ENCODE results near the gene ACADSB.

ACADSB gene

GRCh38 chr10:122995936-122996335, 12.9 kb upstream of the ACADSB start:
- H2AFZ ChIP-seq (ENCODE audit: low read length) = no peak overlapping the region
- no peak overlapping the region for H3K9ac ChIP-seq (ENCODE audit: low read length)
- H3K4me2 ChIP-seq (ENCODE audit: low read length) = no peak overlapping the region
- peaks cover 67% of the 10 kb centered on the region for H3K36me3 ChIP-seq (ENCODE audit: insufficient read depth, low read length)
- peaks cover 17% of the 10 kb centered on the region for H3K79me2 ChIP-seq (ENCODE audit: insufficient read depth, low read length)
- no peaks in the 10 kb centered on the region for H3K9me3 ChIP-seq (ENCODE audit: low read length)
- no peak for TF ChIP-seq CTCF (IDR thresholded peaks at IDR 0.05; ENCODE audit: low read length)
- no peaks in the 10 kb centered on the region for H3K9me2 ChIP-seq (ENCODE audit: low read depth, low read length)
- no peak overlapping the region for H3K4me3 ChIP-seq (ENCODE audit: low read depth, low read length, poor library complexity, severe bottlenecking)
- no peaks in the 10 kb centered on the region; the same call in 1 of the 2 replicates for H3F3A ChIP-seq (ENCODE audit: insufficient read depth, low read length)
- H3K27me3 ChIP-seq (ENCODE audit: insufficient read depth, low read length) = no peaks in the 10 kb centered on the region
- H3K27ac ChIP-seq (ENCODE audit: low read depth, low read length, poor library complexity, severe bottlenecking) = no peak overlapping the region
- H3K4me1 ChIP-seq (ENCODE audit: insufficient read depth, low read length, severe bottlenecking) = peaks cover 3% of the 10 kb centered on the region
- no peaks in the 10 kb centered on the region for H4K20me1 ChIP-seq (ENCODE audit: insufficient read depth, low read length)

DNA sequence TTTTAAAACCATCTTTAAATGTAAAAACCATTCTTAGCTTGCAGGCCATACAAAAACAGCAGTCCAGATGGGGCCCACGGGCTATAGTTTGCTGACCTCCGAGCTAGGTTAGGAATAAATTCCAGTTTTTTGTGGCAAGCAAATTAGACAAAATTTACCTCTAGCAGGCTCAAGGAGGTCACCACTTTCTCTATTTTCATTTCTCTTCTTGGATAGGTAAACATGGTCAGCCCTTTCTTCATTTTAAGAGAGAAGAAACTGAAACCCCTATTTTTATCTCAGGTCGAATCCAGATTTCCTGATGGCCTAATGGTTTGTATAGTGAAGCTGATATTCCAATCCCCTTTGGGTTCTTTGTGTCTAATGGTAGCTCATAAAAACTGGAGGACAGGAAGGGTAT, 10.9 kb upstream of the ACADSB start:
- no peaks in the 10 kb centered on the region for H4K20me1 ChIP-seq (ENCODE audit: insufficient read depth, low read length)
- H3K4me3 ChIP-seq (ENCODE audit: low read depth, low read length, poor library complexity, severe bottlenecking) = no peak overlapping the region
- peaks cover 3% of the 10 kb centered on the region for H3K4me1 ChIP-seq (ENCODE audit: insufficient read depth, low read length, severe bottlenecking)
- no peaks in the 10 kb centered on the region for H3K9me2 ChIP-seq (ENCODE audit: low read depth, low read length)
- no peaks in the 10 kb centered on the region for H3K27me3 ChIP-seq (ENCODE audit: insufficient read depth, low read length)
- H3F3A ChIP-seq (ENCODE audit: insufficient read depth, low read length) = no peaks in the 10 kb centered on the region
- no peak overlapping the region for H3K9ac ChIP-seq (ENCODE audit: low read length)
- no peaks in the 10 kb centered on the region for H3K9me3 ChIP-seq (ENCODE audit: low read length)
- H3K4me2 ChIP-seq (ENCODE audit: low read length) = no peak overlapping the region
- H3K36me3 ChIP-seq (ENCODE audit: insufficient read depth, low read length) = peaks cover 64% of the 10 kb centered on the region
- no peak overlapping the region for H2AFZ ChIP-seq (ENCODE audit: low read length)
- H3K79me2 ChIP-seq (ENCODE audit: insufficient read depth, low read length) = peaks cover 30% of the 10 kb centered on the region
- TF ChIP-seq CTCF (IDR thresholded peaks at IDR 0.05; ENCODE audit: low read length) = no peak
- no peak for TF ChIP-seq EZH2 (IDR thresholded peaks at IDR 0.05; ENCODE audit: borderline replicate concordance, low read length)
- H3K27ac ChIP-seq (ENCODE audit: low read depth, low read length, poor library complexity, severe bottlenecking) = no peak overlapping the region

DNA sequence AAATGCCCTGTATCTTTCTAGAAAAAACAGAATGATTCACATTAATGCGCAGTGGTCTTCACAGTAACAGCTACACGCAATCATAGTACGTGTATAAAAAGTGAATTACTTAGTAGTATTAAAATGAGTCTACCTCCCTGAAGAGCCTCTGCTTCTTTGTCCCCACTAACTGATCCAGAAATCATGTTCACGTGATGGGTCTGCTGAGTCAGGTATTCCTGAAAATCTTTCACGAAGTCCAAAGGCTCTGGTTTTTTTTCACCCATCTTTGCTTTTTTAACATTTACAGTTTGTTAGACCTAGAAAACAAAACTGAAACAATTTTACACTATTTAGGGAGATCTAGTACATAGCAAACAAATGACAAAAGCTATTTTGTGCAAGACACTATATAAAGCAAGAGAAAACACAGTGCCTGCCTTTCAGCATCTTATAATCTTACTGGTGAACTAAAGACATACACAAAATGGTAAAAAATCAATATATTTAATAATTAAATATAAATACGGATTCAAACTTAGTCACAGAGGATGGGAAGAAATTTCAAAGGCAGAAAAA, 10.4 kb upstream of the ACADSB start:
- H3K4me3 ChIP-seq (ENCODE audit: low read depth, low read length, poor library complexity, severe bottlenecking) = no peak overlapping the region
- H3K79me2 ChIP-seq (ENCODE audit: insufficient read depth, low read length) = peaks cover 35% of the 10 kb centered on the region

More for the DNA sequence above, 10.4 kb upstream of the ACADSB start:
- Histone ChIP-seq H4K20me1 (ENCODE audit: insufficient read depth, low read length) (no peaks in the 10 kb centered on the region), H3K4me1 (ENCODE audit: insufficient read depth, low read length, severe bottlenecking) (peaks cover 3% of the 10 kb centered on the region), H2AFZ (ENCODE audit: low read length) (no peak overlapping the region), H3K4me2 (ENCODE audit: low read length) (no peak overlapping the region), H3K36me3 (ENCODE audit: insufficient read depth, low read length) (peaks cover 64% of the 10 kb centered on the region), H3K9me2 (ENCODE audit: low read depth, low read length) (no peaks in the 10 kb centered on the region), H3K9me3 (ENCODE audit: low read length) (no peaks in the 10 kb centered on the region), H3K27ac (ENCODE audit: low read depth, low read length, poor library complexity, severe bottlenecking) (no peak overlapping the region), H3K9ac (ENCODE audit: low read length) (no peak overlapping the region), H3K27me3 (ENCODE audit: insufficient read depth, low read length) (no peaks in the 10 kb centered on the region), H3F3A (ENCODE audit: insufficient read depth, low read length) (no peaks in the 10 kb centered on the region)
- TF ChIP-seq CTCF (IDR thresholded peaks at IDR 0.05; ENCODE audit: low read length) (no peak), EZH2 (IDR thresholded peaks at IDR 0.05; ENCODE audit: borderline replicate concordance, low read length) (no peak)
